Measurements from ENCODE around the gene VSTM2A. TPM values are rescaled to one million over a fixed set of nuclear protein-coding genes. Genes with fewer than 3 reads are reported as not detected.

Gene VSTM2A
- total RNA-seq, 1 donor = not detected

DNA sequence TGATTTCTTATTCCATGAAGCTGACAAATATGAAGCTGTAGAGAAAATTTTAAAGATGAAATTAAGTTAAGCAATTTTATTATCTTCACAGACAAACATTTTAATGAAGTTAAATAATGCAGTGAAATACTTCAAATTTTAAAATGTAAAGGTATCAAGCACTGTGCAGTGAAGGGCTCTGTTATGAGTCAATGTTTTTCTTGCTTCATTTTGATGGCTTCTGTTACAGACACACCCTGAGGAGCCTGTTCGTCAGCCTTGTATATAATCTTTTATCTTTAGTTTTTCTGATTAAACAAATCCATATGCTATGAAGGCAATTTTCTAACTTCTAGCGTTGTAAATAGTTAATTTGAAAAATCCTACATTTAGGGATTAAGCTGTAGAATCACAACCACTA lies 18.5 kb downstream of the VSTM2A start:
- H3K4me3 ChIP-seq (ENCODE audit: low read depth, low read length) = no peak overlapping the region
- TF ChIP-seq, protein P1, sequence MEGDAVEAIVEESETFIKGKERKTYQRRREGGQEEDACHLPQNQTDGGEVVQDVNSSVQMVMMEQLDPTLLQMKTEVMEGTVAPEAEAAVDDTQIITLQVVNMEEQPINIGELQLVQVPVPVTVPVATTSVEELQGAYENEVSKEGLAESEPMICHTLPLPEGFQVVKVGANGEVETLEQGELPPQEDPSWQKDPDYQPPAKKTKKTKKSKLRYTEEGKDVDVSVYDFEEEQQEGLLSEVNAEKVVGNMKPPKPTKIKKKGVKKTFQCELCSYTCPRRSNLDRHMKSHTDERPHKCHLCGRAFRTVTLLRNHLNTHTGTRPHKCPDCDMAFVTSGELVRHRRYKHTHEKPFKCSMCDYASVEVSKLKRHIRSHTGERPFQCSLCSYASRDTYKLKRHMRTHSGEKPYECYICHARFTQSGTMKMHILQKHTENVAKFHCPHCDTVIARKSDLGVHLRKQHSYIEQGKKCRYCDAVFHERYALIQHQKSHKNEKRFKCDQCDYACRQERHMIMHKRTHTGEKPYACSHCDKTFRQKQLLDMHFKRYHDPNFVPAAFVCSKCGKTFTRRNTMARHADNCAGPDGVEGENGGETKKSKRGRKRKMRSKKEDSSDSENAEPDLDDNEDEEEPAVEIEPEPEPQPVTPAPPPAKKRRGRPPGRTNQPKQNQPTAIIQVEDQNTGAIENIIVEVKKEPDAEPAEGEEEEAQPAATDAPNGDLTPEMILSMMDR (IDR thresholded peaks at IDR 0.05; ENCODE audit: insufficient read depth, low read depth, low read length) = no peak
- DNase-seq (ENCODE audit: low read depth) = no peak

DNA sequence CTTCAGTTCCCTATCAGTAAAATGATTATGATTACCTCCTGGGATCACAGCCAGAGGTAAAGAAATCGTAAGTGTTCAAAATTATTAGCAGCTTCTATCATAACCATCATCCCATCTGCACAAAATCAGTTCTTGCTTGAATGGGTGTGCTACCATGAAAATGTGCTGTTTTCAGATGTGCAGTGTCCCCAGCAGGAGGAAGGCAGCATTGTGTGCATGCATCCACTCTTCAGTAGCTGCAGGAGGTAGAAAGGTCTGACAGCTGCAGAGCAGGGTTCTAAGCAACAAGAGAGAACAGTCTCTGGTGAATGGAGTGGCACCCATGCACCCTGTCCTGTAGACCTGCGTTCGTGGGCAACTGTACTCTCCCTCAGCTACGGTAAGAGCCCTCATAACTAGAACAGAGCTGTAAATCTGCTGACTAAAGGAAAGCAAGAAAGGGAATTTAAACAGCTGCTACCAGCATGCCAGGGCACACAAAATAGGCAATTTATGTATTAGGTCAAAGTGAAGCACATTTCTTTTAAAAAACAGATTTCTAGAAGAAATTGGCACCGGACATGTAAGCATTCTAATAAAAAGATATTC lies 21.2 kb downstream of the VSTM2A start:
- no peak overlapping the region for H3K4me3 ChIP-seq (ENCODE audit: low read depth, low read length)
- DNase-seq (ENCODE audit: low read depth) = no peak
- TF ChIP-seq, protein P1 (IDR thresholded peaks at IDR 0.05; ENCODE audit: insufficient read depth, low read depth, low read length) = no peak

DNA sequence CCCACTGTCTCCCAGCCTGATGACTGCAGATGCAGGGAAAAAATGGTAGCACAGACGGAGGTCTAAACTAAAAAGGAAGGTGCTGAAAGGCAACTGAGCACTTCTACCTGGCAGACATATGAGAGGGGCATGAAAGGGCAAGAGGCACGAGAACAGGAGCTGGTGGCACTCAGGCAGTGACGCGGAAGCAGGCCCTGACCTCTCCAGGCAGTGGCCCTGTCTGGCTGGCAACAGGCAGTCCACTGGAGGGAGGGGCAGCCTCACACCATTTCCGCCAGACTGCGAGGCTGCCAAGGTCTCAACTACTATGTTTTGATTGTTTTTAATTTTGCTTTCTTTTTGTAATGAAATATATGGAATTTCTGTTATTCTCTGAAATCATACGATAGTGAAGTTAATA lies 23.3 kb downstream of the VSTM2A start:
- no peak for DNase-seq (ENCODE audit: low read depth)
- H3K4me3 ChIP-seq (ENCODE audit: low read depth, low read length) = no peak overlapping the region
- TF ChIP-seq, protein P1 (IDR thresholded peaks at IDR 0.05; ENCODE audit: insufficient read depth, low read depth, low read length) = no peak

DNA sequence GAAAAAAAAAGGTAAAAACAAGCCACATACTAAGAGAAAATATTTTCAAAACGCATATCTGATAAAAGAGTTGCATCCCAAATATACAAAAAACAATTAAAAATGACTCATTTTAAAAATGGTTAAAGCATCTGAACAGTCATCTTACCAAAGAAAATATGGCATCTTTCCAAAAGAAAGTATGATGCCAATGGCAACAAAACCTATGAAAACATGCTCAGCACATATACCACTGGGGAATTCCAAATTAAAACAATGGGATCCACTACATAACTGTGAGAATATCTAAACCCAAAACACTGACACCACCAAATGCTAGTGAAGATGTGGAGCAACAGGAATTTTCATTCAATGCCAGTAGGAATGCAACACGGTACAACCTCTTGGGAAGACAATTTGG lies 39.3 kb downstream of the VSTM2A start:
- no peak overlapping the region for H3K4me3 ChIP-seq (ENCODE audit: low read depth, low read length)
- TF ChIP-seq, protein P1 (IDR thresholded peaks at IDR 0.05; ENCODE audit: insufficient read depth, low read depth, low read length) = no peak
- no peak for DNase-seq (ENCODE audit: low read depth)

DNA sequence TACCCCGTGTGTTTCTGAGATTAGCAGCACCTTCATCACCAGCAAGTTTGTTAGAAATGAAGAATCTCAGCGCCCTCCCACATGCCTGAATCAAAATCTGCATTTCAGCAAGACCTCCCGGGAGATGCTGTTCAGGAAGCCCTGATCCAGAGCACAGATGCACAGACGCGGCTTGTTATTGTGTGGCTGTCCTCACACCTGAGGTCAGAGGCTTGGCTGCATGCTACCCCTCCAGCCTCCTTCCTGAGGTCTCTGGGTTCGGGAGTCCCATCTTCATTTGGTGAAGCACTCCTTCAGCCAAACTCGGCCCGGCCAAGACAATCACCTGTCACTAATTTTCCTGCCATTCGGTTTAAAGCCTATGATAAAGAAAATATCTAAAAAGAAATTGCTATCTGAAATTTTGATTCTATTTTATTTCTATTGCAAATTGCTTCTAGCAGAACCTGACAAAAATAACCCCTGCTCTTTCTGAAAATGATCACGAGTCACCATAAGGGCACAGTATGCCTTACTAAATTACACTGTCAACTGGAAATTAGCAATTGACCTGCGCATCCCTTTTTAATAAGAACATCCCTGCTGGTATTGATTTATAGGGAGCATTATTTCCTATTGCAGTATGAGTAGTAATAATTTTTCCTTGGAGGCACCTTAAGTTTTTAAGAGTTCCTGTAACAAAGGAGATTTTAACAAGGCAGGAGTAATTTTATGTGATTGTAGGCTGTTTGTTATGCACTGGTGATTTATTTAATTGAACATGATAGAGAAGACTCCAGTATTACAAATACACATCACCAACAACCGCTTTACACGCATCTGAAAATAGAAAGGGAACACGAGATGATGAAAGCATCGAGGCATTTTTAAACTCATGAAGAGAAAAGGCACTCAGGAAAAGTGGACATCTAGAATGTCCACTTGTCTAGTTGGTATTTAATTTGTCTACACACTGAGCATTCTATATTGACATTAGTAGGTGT lies 49.5 kb downstream of the VSTM2A start:
- DNase-seq (ENCODE audit: low read depth) = no peak
- no peak overlapping the region for H3K4me3 ChIP-seq (ENCODE audit: low read depth, low read length)
- TF ChIP-seq, protein P1 (IDR thresholded peaks at IDR 0.05; ENCODE audit: insufficient read depth, low read depth, low read length) = no peak

DNA sequence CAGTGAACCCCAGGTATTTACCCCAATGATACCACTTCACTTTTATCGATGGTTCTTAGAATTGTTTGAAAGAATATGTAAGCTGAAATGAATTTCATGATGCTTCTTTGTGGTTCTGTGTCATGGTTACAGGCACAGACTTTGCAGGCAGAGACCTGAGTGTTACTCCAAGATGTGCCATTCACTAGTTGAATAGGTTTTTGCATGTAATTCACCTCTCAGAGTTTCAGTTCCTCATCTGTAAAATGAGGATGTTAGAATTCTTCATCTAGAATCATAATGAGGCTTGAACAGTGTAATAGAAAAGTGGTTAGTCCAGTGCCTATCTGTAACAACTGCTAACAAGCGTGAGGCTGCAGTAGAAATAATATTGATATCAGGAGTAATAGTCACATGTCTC lies 54.6 kb downstream of the VSTM2A start:
- TF ChIP-seq, protein P1 (IDR thresholded peaks at IDR 0.05; ENCODE audit: insufficient read depth, low read depth, low read length) = no peak
- H3K4me3 ChIP-seq (ENCODE audit: low read depth, low read length) = no peak overlapping the region
- no peak for DNase-seq (ENCODE audit: low read depth)

Data from fibroblast of villous mesenchyme (primary cell).